ENCODE measurements around the gene CCSER2.

GRCh38 chr10:84538036-84538435, 209.6 kb downstream of the CCSER2 start:
- TF ChIP-seq POLR2A (IDR thresholded peaks at IDR 0.05) (no peak), CTCF (IDR thresholded peaks at IDR 0.05) (no peak)

Data from esophagus squamous epithelium (tissue), 4 donors.